Measurements from ENCODE around the gene GRIK3.
"Not testable (repeated sequence)": the region's sequence is repeated elsewhere in the genome, so short reads cannot be mapped to it uniquely, and the experiment has no call there.

GRIK3 gene

DNA sequence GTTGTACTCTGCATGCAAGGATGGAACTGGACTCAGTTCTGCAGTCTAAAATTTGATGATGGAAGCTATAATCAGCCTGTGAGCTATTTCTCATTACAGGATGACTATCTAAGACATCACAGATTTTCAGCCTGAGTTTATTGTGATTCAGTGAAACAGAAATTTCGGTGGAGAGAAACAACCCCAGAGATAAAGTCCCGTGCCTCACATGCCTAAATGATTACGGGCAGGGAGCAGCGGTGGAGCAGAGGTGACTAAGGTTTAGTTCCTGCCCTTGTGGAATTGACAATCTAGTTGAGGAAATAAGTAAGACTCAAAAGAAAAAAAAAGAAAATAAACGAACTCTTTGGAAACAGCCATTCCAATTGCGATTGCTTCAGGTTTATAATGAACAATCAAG is 96.9 kb downstream of the GRIK3 start:
- DNase-seq: no peak

DNA sequence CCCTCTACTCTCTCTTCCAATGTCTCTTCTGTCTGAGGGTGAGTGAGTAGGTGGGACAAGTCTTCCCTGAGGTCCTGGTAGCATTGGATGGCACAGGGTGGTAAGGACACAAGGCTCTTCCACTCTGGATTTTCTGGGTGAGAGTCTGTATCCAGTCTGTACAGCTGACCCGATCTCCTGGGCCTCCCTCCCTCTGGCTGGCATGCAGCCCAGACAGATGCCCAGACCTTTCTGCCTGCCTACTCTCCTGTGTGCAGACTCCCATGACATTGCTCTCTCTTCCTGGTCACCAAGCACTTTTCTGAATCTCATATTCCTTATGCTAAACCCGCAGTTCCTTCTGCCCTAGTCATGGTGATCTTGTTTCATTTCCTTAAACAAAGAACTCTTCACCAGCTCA is 100.3 kb downstream of the GRIK3 start:
- DNase-seq: no peak

DNA sequence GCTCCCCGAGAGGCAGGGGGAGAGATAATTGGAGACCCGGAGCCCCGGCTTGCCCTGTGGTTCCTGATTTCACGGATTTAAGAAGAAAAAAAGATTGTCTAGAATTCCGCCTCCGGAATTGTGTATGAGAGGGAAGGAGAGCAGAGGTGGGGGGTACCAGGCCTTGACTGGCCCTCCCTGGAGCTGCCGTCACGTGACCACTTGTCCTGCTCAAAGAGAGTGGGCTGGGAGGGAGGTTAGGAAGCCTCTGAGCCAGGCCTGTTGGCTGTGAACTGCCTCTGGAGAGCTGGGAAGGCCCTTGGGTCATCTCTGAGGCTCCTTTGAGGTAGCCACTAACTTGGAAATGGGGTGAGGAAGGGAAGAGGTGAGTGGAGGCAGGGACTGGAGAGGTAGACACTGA is 106.5 kb downstream of the GRIK3 start:
- DNase-seq: no peak

DNA sequence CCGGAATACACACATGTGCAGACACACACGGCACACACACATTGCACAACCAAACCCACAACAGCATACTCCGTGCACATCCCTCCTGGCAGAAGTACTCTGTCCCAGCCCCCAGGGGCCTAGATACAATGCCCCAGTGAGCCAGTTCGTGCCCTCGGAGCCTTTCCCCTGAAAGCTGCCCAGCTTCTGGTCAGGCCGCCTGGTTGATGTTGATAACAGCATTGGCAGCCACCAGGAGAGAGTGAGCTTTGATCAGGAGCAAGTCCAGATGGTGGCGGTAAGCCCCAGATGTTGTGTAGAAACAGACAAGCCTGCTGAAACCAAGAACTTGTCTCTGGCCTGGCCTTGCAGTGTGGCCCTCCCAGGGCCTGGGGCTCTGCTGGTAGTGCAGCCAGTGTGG is 109.1 kb downstream of the GRIK3 start:
- DNase-seq: no peak

DNA sequence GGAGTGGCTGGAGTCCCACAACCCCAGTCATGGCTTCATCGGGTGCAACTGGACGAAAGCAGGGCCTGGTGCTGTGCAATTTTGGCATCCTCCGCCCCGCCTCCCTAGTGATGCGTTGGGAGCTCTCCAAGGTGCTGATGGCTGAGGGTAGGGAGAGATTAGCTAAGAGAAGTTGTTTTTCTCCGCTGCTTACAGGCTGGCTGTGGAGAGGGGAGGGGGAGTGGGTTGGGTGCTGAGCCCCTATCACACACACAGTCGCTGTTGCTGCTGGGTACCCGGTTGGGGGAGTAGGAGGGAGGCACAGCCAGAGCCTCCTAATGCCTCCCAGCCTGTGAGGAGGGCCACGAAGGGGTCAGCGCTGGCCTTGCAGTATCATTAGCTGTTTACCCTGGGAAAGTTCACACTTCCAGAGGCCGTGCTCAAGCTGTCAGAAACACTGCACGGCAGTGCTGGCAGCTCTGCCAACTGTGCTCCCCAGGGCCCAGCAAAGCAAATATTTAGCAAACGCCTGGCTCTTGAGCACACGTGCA is 110.0 kb downstream of the GRIK3 start:
- DNase-seq: peak in 1 of 5 experiments; percentile 37

DNA sequence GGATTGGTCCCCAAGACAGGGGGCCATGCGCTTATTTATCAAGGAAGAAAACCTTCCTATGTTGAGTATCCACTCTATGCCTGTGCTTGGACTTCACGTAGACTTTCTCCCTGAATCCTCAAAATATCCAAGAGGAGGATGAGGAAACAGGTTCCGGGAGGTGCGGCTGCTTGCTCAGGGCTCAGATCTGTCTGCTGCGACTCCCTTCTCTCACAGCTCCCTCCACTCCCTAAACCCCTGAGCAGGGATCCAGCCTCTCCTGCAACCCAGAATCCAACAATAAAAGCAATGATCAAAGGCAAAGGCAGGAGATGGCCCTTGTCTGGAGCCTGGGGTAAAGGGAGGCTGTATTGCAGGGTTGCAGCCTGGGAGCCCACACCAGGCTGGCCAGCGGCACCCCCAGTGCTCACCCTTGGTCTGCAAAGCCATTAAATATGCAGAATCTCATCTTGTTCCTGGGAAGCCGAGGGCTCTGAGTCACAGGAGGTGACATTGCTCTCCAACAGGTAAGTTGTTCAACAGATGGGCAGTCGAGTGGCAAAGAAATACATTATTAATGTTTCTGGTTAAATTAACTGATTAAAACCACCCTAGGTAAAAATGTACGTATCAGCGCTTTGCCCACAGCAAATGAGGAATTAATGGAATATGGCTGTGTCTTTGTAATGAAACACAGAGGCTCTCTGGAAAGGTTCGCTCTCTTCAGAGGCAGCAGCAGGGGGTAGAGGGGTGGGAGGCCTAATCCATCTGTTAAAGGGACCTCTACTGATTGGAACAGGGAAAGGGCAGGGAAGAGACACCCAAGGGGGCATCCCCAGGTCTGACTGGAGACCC is 111.5 kb downstream of the GRIK3 start:
- no peak for DNase-seq

DNA sequence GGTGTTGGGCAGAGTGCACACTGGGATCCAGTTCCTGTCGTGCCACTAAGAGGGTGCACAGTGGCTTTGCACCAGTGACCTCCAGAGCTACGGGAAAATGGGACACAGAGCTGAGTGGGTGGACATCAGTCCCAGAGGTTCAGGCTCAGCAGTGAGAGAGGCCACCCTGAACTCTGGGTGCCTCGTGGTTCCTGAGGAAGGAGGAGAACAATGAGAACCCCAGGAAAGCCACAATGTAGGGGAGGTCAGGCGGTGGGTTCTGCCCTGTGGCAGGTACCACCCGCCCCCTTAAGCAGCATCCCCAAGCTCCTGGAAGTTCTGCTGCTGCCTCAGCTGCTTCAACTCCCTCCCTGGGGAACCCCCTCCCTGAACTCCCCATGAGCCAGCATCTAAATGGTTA is 112.2 kb downstream of the GRIK3 start:
- no peak for DNase-seq

DNA sequence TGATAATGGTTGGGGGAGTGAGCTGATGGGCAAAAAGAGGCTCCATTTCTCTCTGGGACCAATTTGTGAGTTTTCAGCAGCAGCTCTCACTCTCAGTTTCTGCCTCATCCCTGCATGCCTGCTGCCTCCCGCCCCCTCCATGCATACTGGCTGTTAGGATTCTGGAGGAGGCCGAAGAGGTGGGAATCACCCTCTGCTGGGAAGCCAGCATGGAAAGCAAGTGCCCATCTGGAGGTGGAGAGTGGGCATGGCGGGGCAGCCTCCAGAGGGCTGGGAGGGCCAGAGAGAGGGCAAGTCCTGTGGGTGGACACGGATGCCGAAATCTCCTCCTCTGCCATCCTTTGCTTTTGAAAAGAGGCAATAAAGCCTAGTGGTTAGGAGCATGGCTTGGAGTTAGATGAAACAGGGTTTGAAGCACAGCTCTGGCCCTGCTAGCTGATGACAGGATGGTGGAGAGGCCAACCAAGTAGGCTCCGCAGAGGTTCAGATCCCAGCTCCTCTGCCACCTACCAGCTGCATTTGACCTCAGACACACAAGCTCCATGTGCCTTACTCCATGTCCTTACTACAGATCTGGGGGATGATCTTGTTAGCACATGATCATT is 113.4 kb downstream of the GRIK3 start:
- DNase-seq: no peak

DNA sequence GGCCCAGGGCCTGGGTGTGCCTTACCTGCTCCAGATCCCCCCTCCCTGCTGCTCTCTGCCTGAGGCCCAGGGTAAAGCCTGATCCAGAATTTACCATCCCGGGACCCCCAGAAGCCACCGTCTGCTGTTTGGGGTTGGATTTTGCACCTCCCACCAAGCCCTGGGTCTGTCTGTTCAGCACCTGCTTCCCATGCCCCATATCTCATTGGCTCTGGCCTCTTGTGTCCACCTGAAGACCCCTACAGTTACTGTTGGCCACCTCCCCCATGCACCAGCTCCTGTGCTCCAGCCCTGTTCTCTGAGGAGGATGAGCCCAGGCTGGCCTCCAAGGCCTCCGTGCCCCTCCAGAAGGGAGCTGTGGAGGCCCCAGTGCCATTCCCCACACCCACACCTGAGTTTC is 113.9 kb downstream of the GRIK3 start:
- no peak for DNase-seq

DNA sequence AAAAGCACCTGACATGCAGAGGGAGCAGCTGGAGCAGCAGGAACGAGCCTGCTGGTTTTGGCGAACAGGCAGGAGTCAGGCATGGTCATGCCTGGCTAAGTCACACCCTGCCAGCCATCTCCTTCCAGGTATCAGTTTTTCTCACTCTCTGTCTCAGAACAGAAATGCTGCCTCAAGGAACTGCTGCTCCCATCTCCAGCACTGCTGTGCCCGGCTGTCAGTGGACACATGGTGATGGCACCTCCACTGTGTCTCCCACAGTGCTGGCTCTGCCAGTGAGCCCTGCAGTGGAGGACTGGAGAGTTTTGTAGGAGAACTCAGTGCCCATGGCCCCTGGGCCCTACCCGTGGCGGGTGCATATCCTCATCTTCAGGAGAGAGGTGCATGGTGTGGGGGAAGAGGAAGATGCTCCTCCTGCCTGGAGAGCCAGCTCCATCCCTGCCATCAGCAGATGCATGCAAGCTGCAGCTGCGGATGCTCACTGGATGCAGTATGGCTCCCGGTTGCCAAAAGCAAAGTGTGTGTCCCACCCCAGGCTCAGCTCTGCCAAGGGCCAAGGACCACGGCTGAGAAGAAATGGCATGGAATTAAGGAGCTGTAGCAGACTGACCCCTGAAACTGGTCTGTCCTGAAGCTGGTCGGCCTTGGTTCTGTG is 114.7 kb downstream of the GRIK3 start:
- no peak for DNase-seq

DNA sequence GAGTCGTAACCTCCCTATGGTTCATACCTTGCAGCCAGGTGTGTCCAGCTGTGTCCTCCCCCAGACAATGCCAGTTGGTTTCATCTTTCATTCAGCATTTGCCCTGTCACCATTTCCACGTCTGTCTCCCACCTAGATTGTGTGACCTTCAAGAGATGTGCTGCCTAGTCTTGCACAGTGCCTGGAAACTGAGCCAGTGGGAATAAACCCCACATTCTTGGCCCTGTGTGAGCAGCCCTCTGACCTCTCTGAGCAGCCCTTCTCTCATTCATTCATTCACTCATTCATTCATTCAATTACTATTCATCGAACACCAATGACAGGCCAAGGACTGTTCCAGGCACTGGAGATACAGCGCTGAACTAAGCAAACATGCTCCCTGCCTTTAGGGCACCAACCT is 115.7 kb downstream of the GRIK3 start:
- no peak for DNase-seq

DNA sequence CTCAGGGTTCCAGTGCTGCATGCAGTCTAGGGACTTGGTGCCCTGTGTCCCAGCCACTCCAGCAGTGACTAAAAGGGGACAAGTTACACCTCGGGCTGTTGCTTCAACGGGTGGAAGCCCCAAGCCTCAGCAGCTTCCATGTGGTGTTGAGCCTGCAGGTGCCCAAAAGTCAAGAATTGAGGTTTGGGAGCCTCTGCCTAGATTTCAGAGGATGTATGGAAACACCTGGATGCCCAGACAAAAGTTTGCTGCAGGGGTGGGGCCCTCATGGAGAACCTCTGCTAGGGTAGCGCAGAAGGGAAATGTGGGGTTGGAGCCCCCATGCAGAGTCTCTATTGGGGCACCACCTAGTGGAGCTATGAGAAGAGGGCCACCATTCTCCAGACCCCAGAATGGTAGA is 117.8 kb downstream of the GRIK3 start:
- DNase-seq: not testable (repeated sequence)

DNA sequence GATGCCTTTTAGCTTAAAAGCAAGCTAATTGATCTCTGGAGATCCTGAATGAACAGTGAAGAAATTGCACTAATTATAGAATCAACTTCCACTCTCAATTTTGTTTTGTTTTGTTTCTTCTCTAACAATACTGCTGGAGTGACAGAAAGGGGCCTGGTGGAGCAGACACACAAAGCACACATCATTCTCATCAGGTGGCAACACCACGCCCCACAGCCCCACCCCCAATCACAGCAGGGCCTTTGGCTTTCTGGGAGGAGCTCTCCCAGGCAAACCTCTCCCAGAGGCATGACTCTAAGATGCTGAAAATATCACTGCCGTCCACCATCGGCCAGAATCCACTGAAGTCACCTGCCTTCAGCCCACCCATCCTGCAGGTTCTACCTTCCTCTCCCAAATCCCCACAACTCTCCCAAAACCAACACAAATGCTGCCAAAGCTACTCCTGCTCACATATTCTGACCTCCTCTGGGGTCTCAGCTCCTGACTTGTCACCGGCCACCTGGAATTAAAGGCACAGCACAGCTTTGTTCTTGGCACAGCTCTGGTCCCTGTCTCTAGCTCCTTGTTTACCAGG is 120.7 kb downstream of the GRIK3 start:
- no peak for DNase-seq

DNA sequence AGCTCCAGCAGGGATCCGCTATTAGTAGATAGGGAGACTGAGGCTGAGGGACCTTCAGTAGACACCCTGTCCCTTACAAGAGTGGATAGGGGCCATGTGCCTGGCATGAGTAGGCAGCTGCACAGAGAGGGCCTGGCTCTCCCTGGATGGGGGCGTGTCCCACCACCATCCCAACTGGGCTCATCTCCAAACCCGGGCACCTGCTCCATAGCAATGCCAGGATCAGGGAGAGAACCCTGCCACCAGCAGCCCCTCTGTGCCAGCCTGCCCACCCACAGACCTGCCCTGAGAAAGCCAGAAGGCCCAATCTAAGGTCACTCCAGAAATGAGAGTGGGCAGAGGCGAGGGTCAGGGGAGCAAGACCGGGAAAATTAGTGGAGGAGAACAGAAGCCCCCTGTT is 121.3 kb downstream of the GRIK3 start:
- DNase-seq: no peak

DNA sequence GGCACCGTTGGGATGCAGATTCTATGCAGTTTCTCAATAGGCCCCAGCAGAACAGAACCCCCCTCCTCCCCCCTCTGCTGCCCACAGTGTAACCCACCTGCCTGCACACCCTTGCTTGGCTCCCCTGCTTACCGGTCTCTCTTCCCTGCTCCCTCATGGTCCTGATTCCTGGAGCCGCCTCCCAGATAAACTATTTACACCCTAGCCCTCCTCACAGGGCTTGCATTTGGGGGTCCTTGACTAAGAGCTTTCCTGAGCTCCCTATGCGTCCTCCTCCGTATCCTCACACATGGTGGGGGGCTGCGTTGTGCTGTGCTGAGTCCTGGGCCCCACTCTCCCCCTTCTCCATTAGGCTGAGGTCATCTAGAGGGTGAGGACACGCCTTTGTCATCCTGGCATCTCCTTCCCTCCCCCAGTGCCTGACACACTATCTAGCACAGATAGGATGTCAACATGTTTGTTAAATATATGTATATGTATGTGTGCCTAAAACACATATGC is 121.9 kb downstream of the GRIK3 start:
- no peak for DNase-seq

DNA sequence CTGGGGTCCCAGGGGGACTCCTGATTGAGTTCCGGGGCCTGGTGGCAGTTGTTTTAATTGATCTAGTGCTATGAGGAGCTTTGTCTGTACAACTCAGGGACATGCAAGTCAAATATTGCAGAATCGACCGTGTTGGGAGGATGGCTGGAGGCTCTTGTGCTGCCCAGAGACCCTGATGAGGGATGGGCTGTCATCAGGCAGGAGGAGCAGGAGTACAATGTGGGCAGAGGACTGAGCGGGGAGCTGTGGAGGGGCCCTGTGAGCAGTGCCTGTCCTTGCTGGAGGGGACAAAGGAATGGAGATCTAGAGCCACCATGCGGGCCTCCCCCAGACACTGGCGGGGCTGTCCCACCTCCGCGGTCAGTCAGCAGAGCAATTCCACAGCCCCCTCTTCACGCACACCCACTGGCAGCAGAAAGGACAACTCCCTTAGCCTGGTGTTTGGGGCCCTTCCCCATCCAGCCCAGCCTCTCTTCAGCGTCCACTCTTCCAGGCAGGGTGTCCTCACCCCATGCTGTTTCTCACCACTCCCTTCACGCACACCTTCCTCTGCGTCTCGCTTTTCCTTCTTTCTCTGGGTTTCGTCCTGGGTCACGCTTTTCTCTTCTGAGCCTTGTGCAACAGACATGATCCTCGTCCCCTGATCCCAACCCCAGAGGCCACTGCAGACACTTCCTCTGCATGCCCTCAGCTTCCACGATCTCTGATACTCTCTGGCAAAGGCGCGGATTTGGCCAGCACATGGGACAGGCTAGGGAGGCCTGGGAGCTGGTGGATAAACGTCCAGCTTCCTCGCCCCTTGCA is 122.6 kb downstream of the GRIK3 start:
- DNase-seq: no peak

DNA sequence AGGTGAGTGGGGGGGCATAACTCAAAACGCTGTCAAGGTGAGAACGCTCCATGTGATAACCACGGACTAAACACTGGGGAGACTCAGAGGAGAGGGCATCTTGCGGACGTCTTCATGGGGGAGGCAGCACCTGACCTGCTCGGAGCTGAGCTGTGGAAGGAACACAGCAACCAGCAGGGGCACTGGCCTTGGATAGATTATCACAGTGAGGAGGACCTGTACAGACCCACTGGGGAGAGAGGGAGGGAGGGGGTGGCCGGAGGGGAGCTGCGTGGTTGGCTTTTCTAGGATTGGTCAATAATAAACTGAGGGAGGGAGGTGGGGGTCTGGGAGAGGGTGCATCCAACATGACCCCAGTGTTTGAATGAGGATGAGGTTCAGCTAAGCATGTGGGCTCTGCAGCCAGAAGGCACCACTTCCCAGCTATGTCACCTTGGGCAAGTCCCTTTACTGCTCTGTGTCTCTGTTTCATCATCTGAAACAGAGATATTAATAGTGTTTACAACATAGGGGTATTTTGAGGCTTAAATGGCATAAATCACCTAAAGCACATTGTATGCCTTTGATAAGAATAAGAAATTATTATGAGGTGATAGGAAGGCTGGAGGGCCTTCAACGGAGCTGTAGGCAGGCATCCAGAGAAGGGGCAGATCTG is 123.3 kb downstream of the GRIK3 start:
- DNase-seq: no peak

DNA sequence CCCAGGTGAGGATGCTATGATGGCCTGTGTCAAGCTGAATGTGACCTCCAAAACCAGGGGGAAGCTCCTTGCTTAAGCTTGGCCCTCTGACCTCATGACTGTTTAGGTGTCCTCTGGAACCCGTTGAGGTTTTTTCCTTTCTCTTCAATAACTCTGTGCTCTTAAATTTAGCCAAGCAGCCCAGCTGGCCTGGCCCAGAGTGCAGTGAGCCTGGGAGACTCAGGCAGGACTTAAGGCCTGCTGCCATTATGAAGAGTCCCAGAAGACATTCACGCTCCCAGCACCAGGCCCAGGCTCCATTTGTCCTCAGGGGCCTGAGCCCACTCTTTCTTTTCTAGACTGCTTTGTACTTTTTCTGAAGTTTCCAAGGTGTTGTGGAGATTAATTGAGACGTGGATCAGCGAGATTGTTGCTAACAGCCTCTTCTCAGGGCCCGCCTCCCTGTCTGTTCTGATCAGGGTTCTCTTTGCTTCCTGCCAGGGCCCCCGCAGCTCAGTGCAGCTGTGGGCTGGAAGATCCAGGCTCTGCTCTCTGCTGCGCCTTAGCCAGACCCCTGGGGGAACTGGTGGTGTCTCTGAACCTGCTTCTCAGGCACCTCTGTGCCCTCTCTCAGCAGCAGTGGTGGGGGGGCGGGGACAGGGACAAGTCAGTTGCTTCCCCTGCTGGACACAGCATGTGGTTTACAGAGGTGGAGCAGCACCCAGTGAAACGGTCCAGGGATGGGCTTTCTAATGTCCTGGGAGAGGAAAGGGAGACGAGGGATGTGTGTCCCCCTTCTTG is 124.2 kb downstream of the GRIK3 start:
- DNase-seq: no peak

DNA sequence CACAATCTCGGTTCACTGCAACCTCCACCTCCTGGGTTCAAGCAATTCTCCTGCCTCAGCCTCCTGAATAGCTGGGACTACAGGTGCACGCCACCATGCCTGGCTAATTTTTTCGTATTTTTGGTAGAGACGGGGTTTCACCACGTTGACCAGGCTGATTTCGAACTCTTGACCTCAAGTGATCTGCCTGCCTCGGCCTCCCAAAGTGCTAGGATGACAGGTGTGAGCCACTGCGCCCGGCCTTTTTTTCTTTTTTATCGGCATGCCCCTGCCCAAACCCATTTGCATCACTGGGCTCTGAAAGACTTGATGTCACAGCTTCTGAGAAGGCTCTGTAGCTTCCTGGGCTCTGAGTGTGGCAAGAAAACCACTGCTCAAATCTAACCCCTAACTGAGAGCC is 125.0 kb downstream of the GRIK3 start:
- not testable (repeated sequence) for DNase-seq

DNA sequence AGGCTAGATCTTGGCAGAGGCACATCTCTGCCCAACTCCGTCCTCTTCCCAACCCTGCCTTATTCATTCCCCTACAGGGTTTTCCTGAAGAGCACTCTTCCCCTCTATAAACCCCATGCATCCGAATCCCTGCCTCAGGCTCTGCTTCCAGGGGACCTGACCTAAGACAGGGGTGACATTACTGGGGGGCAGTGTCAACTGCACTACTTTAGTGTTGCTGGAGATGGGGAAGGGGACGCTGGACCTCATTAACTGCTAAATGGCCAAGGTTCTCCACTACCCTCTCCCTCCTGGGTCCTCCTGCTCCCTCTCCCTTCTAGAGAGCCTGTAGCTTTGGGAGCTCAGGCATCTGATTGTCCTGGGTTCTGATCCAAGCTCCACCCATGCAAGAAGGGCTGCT is 126.2 kb downstream of the GRIK3 start:
- DNase-seq: no peak

DNA sequence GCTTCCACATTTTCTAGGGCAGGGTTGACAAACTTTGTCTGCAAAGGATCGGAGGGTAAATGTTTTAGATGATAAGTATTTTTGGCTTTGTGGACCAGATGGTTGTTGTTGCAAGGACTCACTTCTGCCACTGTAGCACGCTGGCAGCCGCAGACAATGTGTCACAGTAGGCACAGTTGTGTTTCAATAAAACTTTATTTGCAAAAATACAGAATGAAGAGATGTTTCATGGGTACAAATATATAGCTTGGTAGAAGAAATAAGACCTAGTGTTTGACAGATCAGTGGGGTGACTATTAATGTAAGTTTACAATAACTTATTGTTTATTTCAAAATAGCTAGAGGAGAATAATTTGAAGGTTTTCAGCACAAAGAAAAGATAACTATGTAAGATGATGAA is 127.8 kb downstream of the GRIK3 start:
- no peak for DNase-seq

Data from T-helper 2 cell (primary cell).